Ascending aorta (tissue), 2 donors: ENCODE data around the gene OSBPL3. TPM values are rescaled to one million over a fixed set of nuclear protein-coding genes. Genes with fewer than 3 reads are reported as not detected.

Source experiments
- DNase-seq, 2 donors: peaks; one replicate each; pipeline ENCODE4 v3.0.0-alpha.2; 2019; ENCODE audit warnings: low spot score in 2 of 2
- H3K27ac ChIP-seq, 2 donors: fragments of 200-600 bp; sonication (generic); one replicate each; pipeline ENCODE4 v1.5.1; 2016 to 2017; ENCODE audit warnings: mild to moderate bottlenecking in 1 of 2
- H3K27me3 ChIP-seq: fragments of 200-600 bp; sonication (generic); one replicate; pipeline ENCODE4 v1.5.1; 2017
- H3K36me3 ChIP-seq, 2 donors: fragments of 200-600 bp; sonication (generic); one replicate each; pipeline ENCODE4 v1.5.1; 2016
- H3K4me1 ChIP-seq, 2 donors: fragments of 200-600 bp; sonication (generic); one replicate each; pipeline ENCODE4 v1.5.1; 2016 to 2017; ENCODE audit warnings: mild to moderate bottlenecking in 1 of 2
- H3K4me3 ChIP-seq, 2 donors: fragments of 200-600 bp; sonication (generic); one replicate each; pipeline ENCODE4 v1.5.1; 2016 to 2017; ENCODE audit warnings: mild to moderate bottlenecking in 1 of 2
- H3K9me3 ChIP-seq, 2 donors: fragments of 200-600 bp; sonication (generic); one replicate each; pipeline ENCODE4 v1.5.1; 2016
- CTCF ChIP-seq, 3 experiments: fragments of 200-600 bp in 2 of 3; fragments of 450-650 bp in 1 of 3; sonication (generic) in 2 of 3; IDR thresholded peaks; one replicate each; pipeline ENCODE4 v1.5.1; 2016 to 2019; ENCODE audit warnings: antibody characterized with exemption in 3 of 3, mild to moderate bottlenecking in 1 of 3, moderate library complexity in 1 of 3
- intact Hi-C: fragments of 100-400 bp; cut with DNase I; formaldehyde crosslinking; loops from one replicate; pipeline ENCODE4 v1.15.1; 2023
- total RNA-seq: library from RNA; depleted of rRNA; stranded (reverse); fragments of >200 nt; gene quantifications from one replicate; pipeline ENCODE4 v1.1.0, GENCODE V29; 2016

Gene OSBPL3
- total RNA-seq, 1 donor from 2014 or later = 0.96 TPM

GRCh38 chr7:24842449-24843241 is 137.3 kb downstream of the OSBPL3 start:
- no peak overlapping the region for H3K4me3 ChIP-seq
- intact Hi-C loops = no loop called here
- no peaks in the 10 kb centered on the region for H3K9me3 ChIP-seq
- no peaks in the 10 kb centered on the region for H3K36me3 ChIP-seq
- no peaks in the 10 kb centered on the region for H3K27me3 ChIP-seq
- no peak overlapping the region for H3K27ac ChIP-seq
- no peak for DNase-seq
- TF ChIP-seq CTCF (IDR thresholded peaks at IDR 0.05) = no peak
- no peaks in the 10 kb centered on the region for H3K4me1 ChIP-seq

GRCh38 chr7:24842029-24842428 is 137.9 kb downstream of the OSBPL3 start:
- no peaks in the 10 kb centered on the region for H3K36me3 ChIP-seq
- no peaks in the 10 kb centered on the region for H3K27me3 ChIP-seq
- DNase-seq = no peak
- no peak overlapping the region for H3K27ac ChIP-seq
- intact Hi-C loops = no loop called here
- H3K4me3 ChIP-seq = no peak overlapping the region
- no peak for TF ChIP-seq CTCF (IDR thresholded peaks at IDR 0.05)
- no peaks in the 10 kb centered on the region for H3K4me1 ChIP-seq
- H3K9me3 ChIP-seq = no peaks in the 10 kb centered on the region

- no peaks in the 10 kb centered on the region for H3K9me3 ChIP-seq
- no peak for TF ChIP-seq CTCF (IDR thresholded peaks at IDR 0.05)
- H3K36me3 ChIP-seq = no peaks in the 10 kb centered on the region
- H3K4me3 ChIP-seq = no peak overlapping the region
- no peaks in the 10 kb centered on the region for H3K4me1 ChIP-seq
- no peak for DNase-seq
- intact Hi-C loops = no loop called here
- no peak overlapping the region for H3K27ac ChIP-seq
- H3K27me3 ChIP-seq = no peaks in the 10 kb centered on the region
These were observed 139.4 kb downstream of the OSBPL3 start for GRCh38 chr7:24840563-24840962.

DNA sequence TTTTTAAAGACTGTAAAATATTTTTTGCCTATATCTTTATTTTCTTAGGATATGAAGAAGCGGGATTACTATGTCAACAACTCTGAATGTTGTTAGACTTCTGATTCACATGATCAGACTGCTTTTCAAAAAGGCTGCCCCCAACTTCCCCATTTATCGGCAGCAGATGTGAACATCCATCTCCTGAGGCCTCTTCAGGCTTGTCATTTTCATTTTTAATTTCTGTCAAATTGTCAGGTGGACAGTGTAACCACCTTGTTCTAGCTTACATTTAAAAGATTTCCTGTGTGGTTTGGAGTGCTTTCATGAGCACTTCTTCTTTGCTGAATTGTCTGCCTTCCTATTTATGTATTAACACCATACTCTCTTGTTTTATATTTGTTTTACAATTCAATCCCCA is 143.9 kb downstream of the OSBPL3 start:
- Histone ChIP-seq H3K4me3 (no peak overlapping the region), H3K27ac (no peak overlapping the region), H3K27me3 (no peaks in the 10 kb centered on the region), H3K36me3 (no peaks in the 10 kb centered on the region), H3K4me1 (no peaks in the 10 kb centered on the region), H3K9me3 (no peaks in the 10 kb centered on the region)
- DNase-seq = no peak
- TF ChIP-seq CTCF (IDR thresholded peaks at IDR 0.05) = no peak
- intact Hi-C loops = no loop called here

DNA sequence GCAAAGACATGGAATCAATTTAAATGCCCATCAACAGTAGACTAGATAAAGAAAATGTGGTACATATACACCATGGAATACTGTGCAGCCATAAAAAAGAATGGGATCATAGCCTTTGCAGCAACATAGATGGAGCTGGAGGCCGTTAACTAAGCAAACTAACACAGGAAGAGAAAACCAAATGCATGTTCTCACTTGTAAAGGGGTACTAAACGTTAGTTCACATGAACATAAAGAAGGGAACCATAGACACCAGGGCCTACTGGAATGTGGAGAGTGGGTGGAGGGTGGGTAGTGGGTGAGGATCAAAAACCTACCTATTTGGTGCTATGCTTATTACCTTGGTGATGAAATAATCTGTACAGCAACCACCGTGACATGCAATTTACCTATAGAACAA is 144.3 kb downstream of the OSBPL3 start:
- Histone ChIP-seq H3K4me3 (no peak overlapping the region), H3K9me3 (no peaks in the 10 kb centered on the region), H3K27ac (no peak overlapping the region), H3K36me3 (no peaks in the 10 kb centered on the region), H3K4me1 (no peaks in the 10 kb centered on the region), H3K27me3 (no peaks in the 10 kb centered on the region)
- TF ChIP-seq CTCF (IDR thresholded peaks at IDR 0.05) = no peak
- no peak for DNase-seq
- intact Hi-C loops = no loop called here
